Brain microvascular endothelial cell (primary cell): ENCODE results near the gene PRCD.

Source experiments
- DNase-seq: peaks from one replicate; pipeline ENCODE4 v3.0.0-alpha.2; 2020
- H3K27ac ChIP-seq: fragments of 250-450 bp; sonication (Bioruptor Pico); 2 replicates; pipeline ENCODE4 v1.5.1; 2020; ENCODE audit warnings: mild to moderate bottlenecking, moderate library complexity
- H3K27me3 ChIP-seq: fragments of 250-450 bp; sonication (Bioruptor Pico); replicated peaks from 2 replicates; pipeline ENCODE4 v1.5.1; 2020; ENCODE audit warnings: mild to moderate bottlenecking
- H3K36me3 ChIP-seq: fragments of 250-450 bp; sonication (Bioruptor Pico); replicated peaks from 2 replicates; pipeline ENCODE4 v1.5.1; 2020; ENCODE audit warnings: mild to moderate bottlenecking
- H3K4me3 ChIP-seq: 2 replicates; pipeline ENCODE4 v1.5.1; 2011; ENCODE audit warnings: low read depth, mild to moderate bottlenecking, control low read depth, low read length, moderate library complexity
- CTCF ChIP-seq: IDR thresholded peaks from 2 replicates; pipeline ENCODE4 v1.5.1; 2011; ENCODE audit warnings: low read depth, mild to moderate bottlenecking, moderate library complexity, low read length, control low read depth, inconsistent platforms; ENCODE audit errors: missing control alignments
- in situ Hi-C: cut with HindIII; loops from 2 replicates; pipeline ENCODE4 v1.10.0; 2017; ENCODE audit warnings: low sequenced_read_pairs, low pct_ligation_motif_present

PRCD gene

DNA sequence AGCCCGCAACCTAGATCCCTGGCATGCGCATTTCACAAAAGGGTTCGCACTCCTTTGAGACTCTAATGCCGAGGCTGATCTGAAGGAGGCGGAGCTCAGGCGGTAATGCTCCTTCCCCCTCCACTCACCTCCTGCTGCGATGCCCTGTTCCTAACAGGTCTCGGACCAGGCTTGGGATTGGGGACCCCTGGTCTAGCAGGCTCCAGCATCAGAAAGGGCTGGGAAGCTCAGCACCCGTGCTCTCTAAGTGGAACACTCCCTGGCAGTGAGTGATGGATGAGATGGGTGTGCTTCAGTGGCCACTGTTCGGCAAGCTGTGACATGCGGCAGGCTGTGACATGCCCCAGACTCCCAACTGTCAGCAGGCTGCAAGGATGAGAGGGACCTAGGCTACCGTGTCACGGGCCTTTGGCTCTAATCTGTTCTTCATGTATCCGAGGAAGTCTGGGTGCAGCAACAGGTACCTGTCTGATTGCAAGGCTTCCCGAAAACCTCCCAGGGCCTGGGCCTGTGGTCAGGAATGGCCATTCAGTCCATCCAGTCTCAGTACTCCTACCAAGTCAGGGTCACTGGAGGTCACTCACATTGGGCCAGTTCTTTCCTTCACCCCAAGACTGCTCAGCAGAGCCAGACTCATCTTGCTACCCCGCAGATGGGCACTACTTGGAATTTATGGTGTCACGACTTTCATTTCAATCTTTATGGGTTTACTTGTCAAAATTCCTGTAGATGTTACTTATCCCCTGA lies 47.1 kb downstream of the PRCD start:
- H3K27me3 ChIP-seq, result peaks cover 8% of the 10 kb centered on the region
- TF ChIP-seq CTCF, result no peak
- in situ Hi-C loops, result no loop called here
- no peak for DNase-seq
- no peak overlapping the region for H3K4me3 ChIP-seq
- no peak overlapping the region for H3K27ac ChIP-seq
- H3K36me3 ChIP-seq, result no peaks in the 10 kb centered on the region

GRCh38 chr17:76588182-76588581 lies 48.3 kb downstream of the PRCD start:
- in situ Hi-C loops, result no loop called here
- Histone ChIP-seq H3K4me3 (no peak overlapping the region), H3K27me3 (peaks cover 8% of the 10 kb centered on the region), H3K27ac (no peak overlapping the region), H3K36me3 (no peaks in the 10 kb centered on the region)
- no peak for TF ChIP-seq CTCF
- DNase-seq, result no peak

DNA sequence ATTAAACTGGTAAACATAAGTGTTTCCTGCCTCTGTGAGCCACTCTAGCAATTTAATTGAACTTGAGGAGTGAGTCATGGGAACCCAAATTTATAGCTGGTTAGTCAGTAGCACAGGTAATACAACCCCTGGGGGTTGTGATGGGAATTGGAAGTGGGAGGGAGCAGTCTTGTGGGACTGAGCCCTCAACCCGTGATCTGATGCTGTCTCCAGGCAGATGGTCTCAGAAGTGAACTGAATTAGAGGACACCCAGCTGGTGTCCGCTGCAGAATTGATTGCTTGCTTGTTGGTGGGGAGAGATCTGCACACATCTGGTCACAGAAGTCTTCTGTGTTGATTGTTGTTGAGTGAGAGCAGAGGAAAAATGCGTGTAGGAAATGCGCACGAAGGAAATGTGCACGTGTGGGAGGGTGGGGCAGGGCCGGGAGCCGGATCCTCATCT lies 53.6 kb downstream of the PRCD start:
- no peak for DNase-seq
- in situ Hi-C loops, result no loop called here
- H3K36me3 ChIP-seq, result no peaks in the 10 kb centered on the region
- no peak for TF ChIP-seq CTCF
- H3K27ac ChIP-seq, result no peak overlapping the region
- no peaks in the 10 kb centered on the region for H3K27me3 ChIP-seq
- H3K4me3 ChIP-seq, result no peak overlapping the region

- DNase-seq, result no peak
- Histone ChIP-seq H3K4me3 (no peak overlapping the region), H3K27ac (no peak overlapping the region), H3K27me3 (no peaks in the 10 kb centered on the region), H3K36me3 (no peaks in the 10 kb centered on the region)
- in situ Hi-C loops, result no loop called here
- TF ChIP-seq CTCF, result no peak
Measured at GRCh38 chr17:76593959-76594358, 54.1 kb downstream of the PRCD start.

GRCh38 chr17:76594690-76595089 lies 54.8 kb downstream of the PRCD start:
- no peak for TF ChIP-seq CTCF
- Histone ChIP-seq H3K27me3 (no peaks in the 10 kb centered on the region), H3K27ac (no peak overlapping the region), H3K4me3 (no peak overlapping the region), H3K36me3 (no peaks in the 10 kb centered on the region)
- in situ Hi-C loops, result no loop called here
- DNase-seq, result no peak
